Activated CD4-positive, alpha-beta memory T cell treated with anti-CD3 and anti-CD28 coated beads for 36 hours (primary cell): ENCODE measurements around the gene ITGB3BP. TPM values are rescaled to one million over a fixed set of nuclear protein-coding genes. Genes with fewer than 3 reads are reported as not detected.
"Not testable (repeated sequence)": the region's sequence is repeated elsewhere in the genome, so short reads cannot be mapped to it uniquely, and the experiment has no call there.

ENCODE experiments used
- CTCF ChIA-PET: fragments of 350-600 bp; sonication (Branson Sonifier 250); formaldehyde crosslinking; loops from one replicate; lab custom pipeline; 2021; ENCODE audit warnings: antibody characterized with exemption, inconsistent platforms; lab: Charles Lee
- POLR2A ChIA-PET: fragments of 350-600 bp; sonication (Branson Sonifier 250); formaldehyde crosslinking; loops from one replicate; lab custom pipeline; 2021; ENCODE audit warnings: antibody characterized with exemption; lab: Charles Lee
- DNase-seq: peaks from one replicate; pipeline ENCODE4 v3.0.0-alpha.2; 2020
- H3K27ac Mint-ChIP-seq: one replicate; pipeline ENCODE4 v1.8.0; 2021; ENCODE audit warnings: mixed read lengths
- H3K27me3 Mint-ChIP-seq: one replicate; pipeline ENCODE4 v1.8.0; 2021; ENCODE audit warnings: mixed read lengths
- H3K36me3 Mint-ChIP-seq: one replicate; pipeline ENCODE4 v1.8.0; 2021; ENCODE audit warnings: mixed read lengths
- H3K4me1 Mint-ChIP-seq: one replicate; pipeline ENCODE4 v1.8.0; 2021; ENCODE audit warnings: low read depth, mixed read lengths
- H3K4me3 Mint-ChIP-seq: one replicate; pipeline ENCODE4 v1.8.0; 2021; ENCODE audit warnings: mild to moderate bottlenecking, mixed read lengths
- H3K9me3 Mint-ChIP-seq: one replicate; pipeline ENCODE4 v1.8.0; 2021; ENCODE audit warnings: mixed read lengths
- intact Hi-C: fragments of 100-400 bp; cut with micrococcal nuclease; formaldehyde crosslinking; loops from one replicate; pipeline ENCODE4 v1.15.1; 2023
- total RNA-seq, 2 experiments: library from RNA; stranded (reverse); gene quantifications; one replicate each; pipeline ENCODE4 v1.2.3, GENCODE V29; 2021

The ITGB3BP gene, protein sequence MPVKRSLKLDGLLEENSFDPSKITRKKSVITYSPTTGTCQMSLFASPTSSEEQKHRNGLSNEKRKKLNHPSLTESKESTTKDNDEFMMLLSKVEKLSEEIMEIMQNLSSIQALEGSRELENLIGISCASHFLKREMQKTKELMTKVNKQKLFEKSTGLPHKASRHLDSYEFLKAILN
- total RNA-seq: 10 to 100 TPM; 59.5 to 61.1 TPM

DNA sequence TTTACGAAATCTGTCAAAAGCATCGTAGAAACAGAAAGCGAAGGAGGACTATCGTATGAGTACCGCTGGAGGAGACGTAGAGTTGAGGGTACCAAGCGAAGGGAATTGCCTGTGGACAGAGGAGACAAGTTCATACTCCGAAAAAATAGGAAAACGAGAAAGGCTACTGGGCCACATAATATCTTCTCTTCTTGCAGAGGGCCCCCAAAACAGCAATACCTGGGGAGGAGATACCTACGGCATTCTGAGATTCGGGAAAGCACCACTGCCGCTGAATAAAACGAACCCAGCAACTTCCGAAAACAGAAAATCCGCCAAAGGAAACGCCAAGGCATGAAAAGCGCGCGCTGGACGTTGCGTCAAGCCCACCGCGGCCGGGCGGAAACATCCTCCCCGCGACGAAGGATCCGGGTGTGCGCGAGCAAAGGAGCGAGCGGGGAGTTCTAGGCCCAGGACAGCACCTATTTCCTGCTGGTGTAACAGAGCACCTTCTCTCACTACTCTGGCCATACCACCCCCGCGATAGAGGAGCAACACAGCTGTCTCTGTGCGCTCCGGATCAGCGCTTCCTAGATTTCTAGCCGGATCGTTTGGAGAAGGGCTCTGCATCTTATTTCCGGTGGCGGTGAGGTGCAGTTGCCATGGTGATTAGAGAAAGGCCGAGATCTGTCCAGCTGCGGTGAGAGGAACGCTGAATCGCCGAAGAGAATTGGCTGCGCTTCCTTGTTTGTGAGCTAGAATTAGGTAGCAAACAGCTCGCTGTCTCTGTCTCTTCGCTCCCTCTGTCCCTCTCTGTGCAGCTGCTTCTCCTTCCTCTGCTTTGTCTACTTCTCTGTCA lies at the start of gene ITGB3BP, which contains the start of gene EFCAB7:
TSS of gene ITGB3BP (minus strand) at position 335 of the 838 bp plus-strand sequence. CDS start at position 243, 92 bp downstream.
TSS of gene EFCAB7 (plus strand) at position 635 of the 838 bp plus-strand sequence. CDS start 2,048 bp downstream, outside the sequence.
- CTCF ChIA-PET: interaction anchor here (0.6 to 0.9 kb wide), 2 partner anchors 21 to 682 kb away, joined by 3 read pairs; no protein-coding TSS in a partner anchor
- Mint-ChIP-seq H3K36me3 (peaks cover 3% of the 10 kb centered on the region), H3K4me1 (peaks cover 27% of the 10 kb centered on the region), H3K4me3 (peak within 1 kb of the TSS; percentile 94), H3K9me3 (no peaks in the 10 kb centered on the region), H3K27me3 (no peaks in the 10 kb centered on the region), H3K27ac (peak within 1 kb of the TSS; percentile 94)
- DNase-seq: peak; percentile 89
- intact Hi-C loops: loop anchor here (1.0 to 10.0 kb wide), 5 partner anchors 70 to 1542 kb away; partner anchors contain the start of genes ALG6, FOXD3 and PGM1
- POLR2A ChIA-PET: interaction anchor here (0.5 to 2.1 kb wide), 3 partner anchors 70 to 832 kb away, joined by 3 to 8 read pairs (median 4); partner anchors contain the start of gene PGM1

DNA sequence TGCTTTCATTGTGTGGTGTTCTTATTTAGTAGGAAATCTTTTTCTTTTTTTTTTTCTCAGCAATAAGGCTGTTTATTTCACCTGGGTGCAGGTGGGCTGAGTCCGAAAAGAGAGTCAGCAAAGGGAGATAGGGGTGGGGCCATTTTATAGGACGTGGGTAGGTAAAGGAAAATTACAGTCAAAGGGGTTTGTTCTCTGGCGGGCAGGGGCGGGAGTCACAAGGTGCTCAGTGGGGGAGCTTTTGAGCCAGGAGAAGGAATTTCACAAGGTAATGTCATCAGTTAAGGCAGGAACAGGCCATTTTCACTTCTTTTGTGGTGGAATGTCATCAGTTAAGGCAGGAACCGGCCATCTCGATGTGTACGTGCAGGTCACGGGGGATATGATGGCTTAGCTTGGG lies 49.7 kb upstream of the ITGB3BP start:
- H3K9me3 Mint-ChIP-seq, CTCF ChIA-PET, H3K4me3 Mint-ChIP-seq, DNase-seq, POLR2A ChIA-PET, H3K4me1 Mint-ChIP-seq, H3K27me3 Mint-ChIP-seq, H3K27ac Mint-ChIP-seq, intact Hi-C loops, H3K36me3 Mint-ChIP-seq: not testable (repeated sequence)

DNA sequence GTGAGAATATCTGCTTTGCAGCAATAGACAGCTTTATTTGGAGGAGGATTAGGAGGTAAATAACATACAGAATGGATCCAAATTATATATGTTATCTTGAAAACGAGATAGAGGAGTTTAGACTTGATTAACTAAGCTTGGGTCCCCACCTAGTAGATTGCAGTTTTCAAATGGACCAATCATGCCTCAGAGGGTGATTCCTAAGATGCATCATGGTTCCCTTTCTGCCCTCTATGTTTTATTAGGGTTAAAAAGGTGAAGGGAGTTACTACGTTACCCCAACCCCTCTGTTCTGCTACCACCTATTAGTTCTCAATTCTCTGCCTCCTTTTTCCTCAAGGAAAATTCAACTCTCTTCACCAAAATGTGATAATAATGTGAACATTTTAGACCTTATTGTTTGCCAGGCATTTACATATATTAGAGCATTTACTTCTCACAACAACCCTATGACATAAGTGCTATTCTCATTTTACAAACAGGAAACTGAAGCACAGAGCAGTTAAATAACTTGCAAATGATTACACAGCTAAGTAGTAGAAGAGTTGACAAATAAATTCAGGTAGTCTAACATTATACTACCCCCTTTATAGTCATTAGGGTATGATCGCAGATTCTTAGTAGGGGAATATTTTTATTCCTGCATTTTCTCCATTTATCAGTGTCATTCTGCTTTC lies 46.8 kb upstream of the ITGB3BP start:
- H3K4me1 Mint-ChIP-seq: no peaks in the 10 kb centered on the region
- CTCF ChIA-PET: interaction anchor here (1.0 kb wide), 1 partner anchor 12 kb away, joined by 3 read pairs; no protein-coding TSS in a partner anchor
- no peak for DNase-seq
- POLR2A ChIA-PET: no interaction called here
- no peak overlapping the region for H3K27ac Mint-ChIP-seq
- H3K9me3 Mint-ChIP-seq: no peaks in the 10 kb centered on the region
- H3K36me3 Mint-ChIP-seq: peaks cover 11% of the 10 kb centered on the region
- H3K27me3 Mint-ChIP-seq: no peaks in the 10 kb centered on the region
- H3K4me3 Mint-ChIP-seq: no peak overlapping the region
- intact Hi-C loops: no loop called here

DNA sequence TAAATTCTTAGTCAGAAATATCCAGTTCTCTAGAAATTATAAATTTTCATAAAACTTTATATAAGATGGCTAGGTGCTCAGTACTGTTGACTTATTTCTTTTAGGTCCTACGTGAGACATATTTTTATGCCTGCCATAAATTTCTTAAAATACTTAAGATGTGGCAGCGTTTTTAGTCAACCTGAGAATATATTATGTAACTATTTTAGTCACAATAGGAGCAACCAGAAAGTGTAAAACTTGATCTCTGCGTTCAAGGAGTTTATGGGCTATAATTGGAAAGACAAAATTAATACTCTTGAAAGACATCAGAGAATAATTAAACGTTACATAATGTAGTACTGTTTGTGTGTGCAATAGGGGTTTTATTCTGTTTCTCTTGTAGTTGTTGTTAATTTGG lies 46.0 kb upstream of the ITGB3BP start:
- no peaks in the 10 kb centered on the region for H3K9me3 Mint-ChIP-seq
- H3K27ac Mint-ChIP-seq: no peak overlapping the region
- ChIA-PET CTCF (no interaction called here), POLR2A (no interaction called here)
- intact Hi-C loops: no loop called here
- no peaks in the 10 kb centered on the region for H3K4me1 Mint-ChIP-seq
- peaks cover 16% of the 10 kb centered on the region for H3K36me3 Mint-ChIP-seq
- no peak overlapping the region for H3K4me3 Mint-ChIP-seq
- DNase-seq: no peak
- H3K27me3 Mint-ChIP-seq: no peaks in the 10 kb centered on the region

DNA sequence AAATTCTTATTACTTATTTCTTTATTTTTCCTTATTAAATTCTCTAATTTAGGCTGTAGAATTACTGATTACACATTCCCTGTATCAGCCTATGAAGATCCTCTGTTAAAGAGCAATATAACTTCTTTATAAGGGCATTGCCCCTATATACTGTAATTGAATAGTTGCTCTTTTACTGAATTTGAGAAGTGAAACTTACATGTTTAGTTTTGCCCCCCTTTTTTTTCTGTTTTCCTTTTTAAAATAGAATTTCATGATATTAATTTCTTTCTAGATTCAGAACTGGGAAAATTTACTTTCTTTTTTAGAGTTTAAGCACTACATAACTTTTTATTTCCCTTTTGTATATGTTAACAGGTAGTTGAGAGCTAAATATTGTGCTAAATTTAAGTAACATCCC lies 40.7 kb upstream of the ITGB3BP start:
- no peak for DNase-seq
- intact Hi-C loops: no loop called here
- H3K36me3 Mint-ChIP-seq: peaks cover 23% of the 10 kb centered on the region
- H3K9me3 Mint-ChIP-seq: no peaks in the 10 kb centered on the region
- H3K27ac Mint-ChIP-seq: no peak overlapping the region
- ChIA-PET CTCF (interaction anchor here (1.3 to 3.0 kb wide), 2 partner anchors 11 to 12 kb away, joined by 4 to 8 read pairs; no protein-coding TSS in a partner anchor), POLR2A (no interaction called here)
- no peaks in the 10 kb centered on the region for H3K4me1 Mint-ChIP-seq
- H3K4me3 Mint-ChIP-seq: no peak overlapping the region
- H3K27me3 Mint-ChIP-seq: no peaks in the 10 kb centered on the region

DNA sequence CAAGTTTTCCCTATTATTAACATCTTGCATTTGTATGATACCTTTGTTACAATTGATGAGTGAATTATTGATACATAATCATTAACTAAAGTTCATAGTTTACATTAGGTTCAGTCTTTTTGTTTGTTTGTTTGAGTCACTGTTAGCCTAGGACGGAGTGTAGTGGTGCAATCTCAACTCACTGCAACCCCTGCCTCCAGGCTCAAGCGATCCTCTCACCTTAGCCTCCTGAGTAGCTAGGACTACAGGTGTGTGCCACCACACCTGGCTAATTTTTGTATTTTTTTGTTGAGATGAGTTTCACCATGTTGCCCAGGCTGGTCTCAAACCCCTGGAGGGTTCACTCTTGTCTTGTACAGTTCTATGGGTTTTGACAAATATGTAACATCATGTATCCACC lies 36.3 kb upstream of the ITGB3BP start:
- CTCF ChIA-PET: interaction anchor here (0.6 to 1.3 kb wide), 2 partner anchors 32 to 132 kb away, joined by 3 read pairs; no protein-coding TSS in a partner anchor
- Mint-ChIP-seq H3K4me3 (no peak overlapping the region), H3K36me3 (peaks cover 8% of the 10 kb centered on the region)

DNA sequence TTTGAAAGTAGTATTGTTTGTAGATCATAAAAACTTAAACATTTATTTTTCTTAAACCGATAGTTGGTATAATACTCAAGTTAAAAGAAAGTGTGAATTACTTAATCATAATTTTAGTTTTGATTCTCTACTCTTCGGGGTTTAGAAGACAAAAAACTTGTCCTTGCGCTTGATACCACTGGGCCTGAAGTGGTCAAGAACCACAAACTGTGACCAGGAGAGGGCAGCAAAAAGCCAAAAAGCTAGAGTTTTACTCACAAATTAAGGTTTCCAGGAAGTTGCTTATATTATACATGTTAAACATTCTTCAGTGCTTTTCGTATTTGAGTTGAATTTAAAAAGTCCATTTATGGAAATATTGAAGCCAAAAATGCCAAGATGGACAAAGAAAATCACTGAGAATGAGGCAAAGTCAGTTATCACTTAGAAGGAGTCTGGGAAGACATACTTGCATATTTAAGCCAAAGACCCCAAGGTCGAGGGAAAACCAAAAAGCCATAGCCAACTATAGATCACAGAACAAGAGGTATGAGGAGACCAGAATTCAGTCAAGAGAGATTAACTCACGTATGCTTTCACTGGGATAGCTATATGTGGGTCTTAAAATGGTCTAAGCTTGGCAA lies 34.5 kb upstream of the ITGB3BP start:
- no peak overlapping the region for H3K27ac Mint-ChIP-seq
- peaks cover 7% of the 10 kb centered on the region for H3K36me3 Mint-ChIP-seq
- no peak overlapping the region for H3K4me3 Mint-ChIP-seq
- no peaks in the 10 kb centered on the region for H3K9me3 Mint-ChIP-seq
- no peaks in the 10 kb centered on the region for H3K4me1 Mint-ChIP-seq
- peak; percentile 26 for DNase-seq
- CTCF ChIA-PET: interaction anchor here (0.7 to 1.8 kb wide), 4 partner anchors 13 to 689 kb away, joined by 3 to 9 read pairs (median 4); no protein-coding TSS in a partner anchor
- intact Hi-C loops: no loop called here
- H3K27me3 Mint-ChIP-seq: no peaks in the 10 kb centered on the region
- POLR2A ChIA-PET: no interaction called here

More for the DNA sequence above, 36.3 kb upstream of the ITGB3BP start:
- no peak for DNase-seq
- POLR2A ChIA-PET: no interaction called here
- H3K9me3 Mint-ChIP-seq: no peaks in the 10 kb centered on the region
- H3K27me3 Mint-ChIP-seq: no peaks in the 10 kb centered on the region
- H3K27ac Mint-ChIP-seq: no peak overlapping the region
- no peaks in the 10 kb centered on the region for H3K4me1 Mint-ChIP-seq
- intact Hi-C loops: no loop called here

DNA sequence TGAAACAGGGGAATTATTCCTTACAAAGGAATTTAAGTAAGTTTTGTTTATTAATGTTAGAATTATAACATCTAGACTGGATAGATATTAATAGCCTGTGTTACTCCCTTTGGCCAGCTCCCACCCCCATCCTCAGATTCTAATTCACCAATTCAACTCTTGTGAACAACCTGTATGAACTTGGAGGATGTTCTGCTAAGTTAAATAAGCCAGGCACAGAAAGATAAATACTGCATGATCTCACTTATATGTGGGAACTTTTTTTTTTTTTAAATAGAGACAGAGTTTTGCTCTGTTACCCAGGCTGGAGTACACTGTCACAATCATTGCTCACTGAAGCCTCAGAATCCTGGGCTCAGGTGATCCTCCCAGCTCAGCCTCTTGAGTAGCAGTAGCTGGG lies 32.5 kb upstream of the ITGB3BP start:
- CTCF ChIA-PET: no interaction called here
- POLR2A ChIA-PET: no interaction called here

DNA sequence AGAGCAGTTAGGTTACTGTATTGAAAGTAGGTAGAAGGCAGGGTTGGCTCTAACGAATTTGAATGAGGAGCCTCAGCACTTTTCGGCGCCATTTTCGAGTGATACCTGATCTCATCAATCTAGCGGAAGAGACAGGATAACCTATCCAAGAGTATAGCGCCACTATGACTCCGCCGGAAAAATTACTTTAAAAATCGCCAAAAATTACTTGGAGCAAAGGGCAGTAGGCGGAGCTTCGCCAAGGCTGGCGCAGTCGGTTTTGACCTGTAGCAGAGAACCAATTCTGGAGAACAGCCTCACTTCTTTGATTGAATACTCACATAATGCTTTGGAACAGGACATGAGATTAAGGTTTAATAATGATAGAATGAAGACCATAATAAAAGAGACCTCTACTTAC lies 25.9 kb upstream of the ITGB3BP start:
- ChIA-PET CTCF (no interaction called here), POLR2A (no interaction called here)
- Mint-ChIP-seq H3K9me3 (no peaks in the 10 kb centered on the region), H3K36me3 (peaks cover 9% of the 10 kb centered on the region), H3K27ac (no peak overlapping the region), H3K4me1 (no peaks in the 10 kb centered on the region), H3K4me3 (no peak overlapping the region), H3K27me3 (no peaks in the 10 kb centered on the region)
- DNase-seq: no peak
- intact Hi-C loops: no loop called here

More for the DNA sequence above, 32.5 kb upstream of the ITGB3BP start:
- Mint-ChIP-seq H3K4me1 (no peaks in the 10 kb centered on the region), H3K4me3 (no peak overlapping the region), H3K36me3 (peaks cover 5% of the 10 kb centered on the region), H3K27me3 (no peaks in the 10 kb centered on the region), H3K9me3 (no peaks in the 10 kb centered on the region), H3K27ac (no peak overlapping the region)
- intact Hi-C loops: no loop called here
- DNase-seq: no peak

DNA sequence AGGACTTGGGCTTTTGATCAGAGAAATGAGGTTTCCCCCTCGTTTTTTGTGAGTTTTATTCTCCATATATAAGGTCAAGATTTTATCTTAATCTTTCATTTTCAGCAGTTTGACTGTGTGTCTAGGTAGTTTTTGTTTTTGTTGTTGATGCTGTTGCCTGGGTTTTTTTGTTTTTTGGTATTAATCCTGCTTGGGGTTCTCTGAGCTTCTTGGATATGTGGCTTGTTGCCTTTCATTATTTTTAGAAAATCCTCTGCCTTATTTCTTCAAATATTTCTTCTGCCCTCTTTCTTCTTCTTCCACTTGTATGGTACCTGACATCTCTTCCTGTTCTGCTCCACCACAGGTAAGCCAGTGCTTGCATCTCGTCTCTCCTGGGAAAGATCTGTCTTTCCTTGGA lies 25.3 kb upstream of the ITGB3BP start:
- no peaks in the 10 kb centered on the region for H3K27me3 Mint-ChIP-seq
- intact Hi-C loops: no loop called here

DNA sequence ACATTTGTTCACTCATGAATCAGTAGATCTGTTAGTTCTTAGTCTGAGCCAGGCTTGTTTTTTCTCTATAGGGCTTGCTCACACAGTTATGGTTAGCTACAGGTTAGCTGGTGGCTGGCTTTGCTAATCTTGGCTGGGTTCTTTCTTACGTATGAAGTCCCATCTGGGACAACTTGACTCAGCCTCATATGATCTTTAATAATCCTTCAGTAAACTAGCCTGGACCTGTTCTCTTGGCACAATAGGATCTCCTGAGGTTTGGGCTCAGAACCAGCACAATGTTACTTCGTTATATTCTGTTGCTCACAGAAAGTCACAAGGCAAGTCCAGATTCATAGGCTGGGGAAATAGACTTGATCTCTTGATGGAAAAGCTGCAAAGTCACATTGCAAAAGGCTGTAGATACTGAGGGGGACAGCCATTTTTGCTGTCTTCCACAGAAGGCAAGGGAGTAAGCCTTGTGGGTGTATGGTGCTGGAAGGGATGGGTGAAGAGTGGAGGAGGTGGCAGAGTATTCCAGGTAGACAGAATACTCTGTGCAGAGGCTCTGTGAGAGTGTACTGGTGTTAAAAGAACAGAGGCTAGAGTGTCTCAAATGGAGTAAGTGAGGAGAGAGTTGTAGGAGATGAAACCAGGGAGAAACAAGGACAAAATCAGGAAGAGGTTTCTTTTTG lies 24.7 kb upstream of the ITGB3BP start:
- H3K4me3 Mint-ChIP-seq: no peak overlapping the region
- H3K27ac Mint-ChIP-seq: no peak overlapping the region
- POLR2A ChIA-PET: no interaction called here
- intact Hi-C loops: no loop called here
- no peaks in the 10 kb centered on the region for H3K4me1 Mint-ChIP-seq
- no peaks in the 10 kb centered on the region for H3K27me3 Mint-ChIP-seq
- CTCF ChIA-PET: no interaction called here
- no peaks in the 10 kb centered on the region for H3K9me3 Mint-ChIP-seq
- DNase-seq: no peak
- peaks cover 9% of the 10 kb centered on the region for H3K36me3 Mint-ChIP-seq

More for the DNA sequence above, 25.3 kb upstream of the ITGB3BP start:
- POLR2A ChIA-PET: no interaction called here
- no peaks in the 10 kb centered on the region for H3K9me3 Mint-ChIP-seq
- no peak overlapping the region for H3K4me3 Mint-ChIP-seq
- peaks cover 9% of the 10 kb centered on the region for H3K36me3 Mint-ChIP-seq
- no peaks in the 10 kb centered on the region for H3K4me1 Mint-ChIP-seq
- no peak overlapping the region for H3K27ac Mint-ChIP-seq
- DNase-seq: no peak
- CTCF ChIA-PET: no interaction called here
